GM12878 (cell line): ENCODE measurements around the gene DDC. TPM values are rescaled to one million over a fixed set of nuclear protein-coding genes. Genes with fewer than 3 reads are reported as not detected.
A peak's percentile ranks its signal among the peaks of the same experiment; 100 is the strongest.

Source experiments
- ATAC-seq: fragments of 200-7000 bp; cut with Tn5 transposase; 3 replicates; pipeline ENCODE4 v1.9.1; 2020; ENCODE audit warnings: mild to moderate bottlenecking, moderate library complexity
- BruUV-seq: library from RNA; stranded (reverse); fragments of 400-500 nt; replicated peaks from 2 replicates; lab custom pipeline; 2021; lab: Mats Ljungman, UMichigan
- CTCF ChIA-PET: fragments of 300-600 bp; sonication (Branson Sonifier 250); formaldehyde crosslinking; extraction: SDS; loops from one replicate; lab custom pipeline; 2021; ENCODE audit warnings: inconsistent platforms; lab: Yijun Ruan, JAX
- POLR2A ChIA-PET: fragments of 350-600 bp; formaldehyde crosslinking; extraction: SDS; loops from one replicate; lab custom pipeline; 2021; ENCODE audit warnings: inconsistent platforms; lab: Charles Lee
- RAD21 ChIA-PET: fragments of 300-600 bp; sonication (Branson Sonifier 250); formaldehyde crosslinking; loops from one replicate; lab custom pipeline; 2023; ENCODE audit warnings: antibody characterized with exemption; ENCODE audit not compliant: unreplicated experiment; lab: Charles Lee
- SMC1A ChIA-PET: fragments of 300-600 bp; sonication (Branson Sonifier 250); formaldehyde crosslinking; loops from one replicate; lab custom pipeline; 2023; ENCODE audit not compliant: unreplicated experiment, uncharacterized antibody; lab: Charles Lee
- DNase-seq: peaks from one replicate; pipeline ENCODE4 v3.0.0-alpha.2; 2011; ENCODE audit warnings: low read depth, low spot score
- FAIRE-seq: peaks from 3 replicates; lab custom pipeline; 2011; peaks lifted over from hg19 to GRCh38; lab: Jason Lieb, UNC
- H2AFZ ChIP-seq: 2 replicates; pipeline ENCODE4 v1.6.0; 2011; ENCODE audit warnings: low read depth, low read length, control low read depth; ENCODE audit not compliant: control insufficient read depth
- H3K27ac ChIP-seq: 2 replicates; pipeline ENCODE4 v1.5.1; 2011; ENCODE audit warnings: control low read depth; ENCODE audit not compliant: control insufficient read depth, insufficient read depth
- H3K27me3 ChIP-seq, 2 experiments: replicated peaks in 1 of 2; 2 replicates each; pipeline versions ENCODE4 v1.6.0 to v1.6.1; 2011; ENCODE audit warnings: low read length in 1 of 2; ENCODE audit not compliant: control insufficient read depth in 2 of 2, insufficient read depth in 2 of 2
- H3K36me3 ChIP-seq, 2 experiments: 2 replicates each; pipeline ENCODE4 v1.5.1; 2011; ENCODE audit warnings: low read length in 1 of 2; ENCODE audit not compliant: control insufficient read depth in 2 of 2, insufficient read depth in 2 of 2
- H3K4me1 ChIP-seq: 2 replicates; pipeline ENCODE4 v1.6.1; 2011; ENCODE audit warnings: mild to moderate bottlenecking, low read length, moderate library complexity, mixed read lengths; ENCODE audit not compliant: control insufficient read depth, insufficient read depth
- H3K4me2 ChIP-seq: 2 replicates; pipeline ENCODE4 v1.6.0; 2011; ENCODE audit warnings: control low read depth; ENCODE audit not compliant: control insufficient read depth, insufficient read depth
- H3K4me3 ChIP-seq: fragments of 200-600 bp; sonication (generic); 2 replicates; pipeline ENCODE4 v1.5.1; 2016
- H3K79me2 ChIP-seq: 2 replicates; pipeline ENCODE4 v1.6.0; 2011; ENCODE audit warnings: low read length; ENCODE audit not compliant: control insufficient read depth, insufficient read depth
- H3K9ac ChIP-seq: 2 replicates; pipeline ENCODE4 v1.8.0; 2011; ENCODE audit warnings: low read length, control low read depth, mixed read lengths; ENCODE audit not compliant: control insufficient read depth, insufficient read depth
- H3K9me3 ChIP-seq: replicated peaks from 3 replicates; pipeline ENCODE4 v1.5.1; 2011; ENCODE audit warnings: mild to moderate bottlenecking, low read length; ENCODE audit not compliant: control insufficient read depth, insufficient read depth
- H4K20me1 ChIP-seq: 2 replicates; pipeline ENCODE4 v1.6.0; 2011; ENCODE audit not compliant: control insufficient read depth, insufficient read depth
- ATF7 ChIP-seq: fragments of 450-650 bp; IDR thresholded peaks from 2 replicates; pipeline ENCODE4 v1.6.1; 2016; ENCODE audit warnings: low read depth, mild to moderate bottlenecking
- CREM ChIP-seq: IDR thresholded peaks from 2 replicates; pipeline ENCODE4 v1.6.1; 2014; ENCODE audit warnings: antibody characterized with exemption, low read depth
- E2F4 ChIP-seq: IDR thresholded peaks from 2 replicates; pipeline ENCODE4 v1.6.1; 2012; ENCODE audit warnings: low read depth, low read length, improper control_type of control experiment
- FOXK2 ChIP-seq: fragments of 450-650 bp; IDR thresholded peaks from 2 replicates; pipeline ENCODE4 v1.6.1; 2017; ENCODE audit warnings: mild to moderate bottlenecking, moderate library complexity
- HDAC6 ChIP-seq: fragments of 200-600 bp; sonication (generic); IDR thresholded peaks from one replicate; pipeline ENCODE4 v1.8.0; 2017; ENCODE audit warnings: antibody characterized with exemption; ENCODE audit not compliant: unreplicated experiment
- KAT2A ChIP-seq: conservative IDR thresholded peaks from 2 replicates; pipeline ENCODE4 v1.6.1; 2011; ENCODE audit warnings: low read depth, low read length; ENCODE audit not compliant: control insufficient read depth
- MYC ChIP-seq: IDR thresholded peaks from 2 replicates; pipeline ENCODE4 v1.6.1; 2011; ENCODE audit warnings: mild to moderate bottlenecking, low read length, moderate library complexity, inconsistent platforms; ENCODE audit not compliant: insufficient read depth, insufficient replicate concordance, insufficient read length, severe bottlenecking
- POLR2A ChIP-seq: IDR thresholded peaks from 2 replicates; pipeline ENCODE4 v1.6.1; 2011; ENCODE audit warnings: low read depth, mild to moderate bottlenecking, low read length
- POLR2AphosphoS5 ChIP-seq: IDR thresholded peaks from 2 replicates; pipeline ENCODE4 v1.6.1; 2011; ENCODE audit warnings: mild to moderate bottlenecking, low read length, inconsistent platforms
- RB1 ChIP-seq: fragments of 450-650 bp; formaldehyde crosslinking; IDR thresholded peaks from 2 replicates; pipeline ENCODE4 v1.6.1; 2017; ENCODE audit warnings: mild to moderate bottlenecking, borderline replicate concordance
- SIN3A ChIP-seq: IDR thresholded peaks from 2 replicates; pipeline ENCODE4 v1.6.1; 2012; ENCODE audit warnings: low read depth, low read length, improper control_type of control experiment
- STAT1 ChIP-seq: fragments of 450-650 bp; conservative IDR thresholded peaks from 2 replicates; pipeline ENCODE4 v1.6.1; 2014; ENCODE audit warnings: antibody characterized with exemption, mild to moderate bottlenecking
- TAF1 ChIP-seq: IDR thresholded peaks from 2 replicates; pipeline ENCODE4 v1.6.1; 2011; ENCODE audit warnings: mild to moderate bottlenecking, low read depth, low read length, borderline replicate concordance
- YBX1 ChIP-seq: fragments of 450-650 bp; IDR thresholded peaks from 2 replicates; pipeline ENCODE4 v1.6.1; 2016; ENCODE audit warnings: antibody characterized with exemption
- ZBTB4 ChIP-seq: fragments of 450-650 bp; formaldehyde crosslinking; IDR thresholded peaks from 2 replicates; pipeline ENCODE4 v1.4.0; 2022; ENCODE audit warnings: mild to moderate bottlenecking, moderate library complexity
- WGBS: methylation state at CpG from one replicate; pipeline ENCODE4 v1.1.6; 2016; ENCODE audit warnings: low lambda C conversion rate; ENCODE audit not compliant: insufficient replicate concordance, insufficient coverage; ENCODE audit errors: missing lambda C conversion rate; 5-methylcytosine and 5-hydroxymethylcytosine counted together
- in situ Hi-C: fragments of 300-500 bp; cut with MboI; formaldehyde crosslinking; loops from 9 replicates; pipeline ENCODE4 v1.14.3; 2018; ENCODE audit warnings: mixed read lengths
- intact Hi-C: fragments of 100-400 bp; cut with micrococcal nuclease; formaldehyde crosslinking; loops from one replicate; pipeline ENCODE4 v1.14.2; 2022; ENCODE audit not compliant: unreplicated experiment
- polyA plus RNA-seq, 11 experiments: library from polyadenylated mRNA; depleted of rRNA in 4 of 11; unstranded in 6 of 11; stranded (reverse) in 5 of 11; fragments of >200 nt; fragmentation: Nextera tagmentation in 4 of 11; fragmentation: Illumina TruSeq in 1 of 11; extraction: Ambion mirVana in 4 of 11; extraction: Trizol in 1 of 11; gene quantifications; 1 replicate in 1 of 11; 2 replicates in 10 of 11; pipeline versions ENCODE4 v1.2.1 to v1.2.3, GENCODE V29; 2011 to 2016; ENCODE audit warnings: inconsistent platforms in 2 of 11, missing spikeins in 2 of 11, low read depth in 1 of 11
- total RNA-seq, 4 experiments: library from RNA; depleted of rRNA in 3 of 4; stranded (reverse); fragments of >200 nt in 3 of 4; fragmentation: Illumina TruSeq in 1 of 4; extraction: Trizol in 1 of 4; gene quantifications; 2 replicates each; pipeline versions ENCODE4 v1.2.1 to v1.2.3, GENCODE V29; 2013 to 2021
- TF ChIP-seq, protein P1 (sequence below): fragments of 150-350 bp; IDR thresholded peaks from 2 replicates; pipeline ENCODE4 v1.6.1; 2014; ENCODE audit warnings: mild to moderate bottlenecking, low read depth, low read length
- TF ChIP-seq, protein P2 (sequence below): IDR thresholded peaks from 2 replicates; pipeline ENCODE4 v1.6.1; 2011; ENCODE audit warnings: borderline replicate concordance, low read depth, mild to moderate bottlenecking, moderate library complexity, mixed read lengths, low read length; ENCODE audit not compliant: insufficient read depth; ENCODE audit errors: extremely low read length

The DDC gene
- total and polyA plus RNA-seq, 10 of the 15 experiments (the other 5 are each of a cell fraction or from before 2014, with no cell fraction given) = not detected

DNA sequence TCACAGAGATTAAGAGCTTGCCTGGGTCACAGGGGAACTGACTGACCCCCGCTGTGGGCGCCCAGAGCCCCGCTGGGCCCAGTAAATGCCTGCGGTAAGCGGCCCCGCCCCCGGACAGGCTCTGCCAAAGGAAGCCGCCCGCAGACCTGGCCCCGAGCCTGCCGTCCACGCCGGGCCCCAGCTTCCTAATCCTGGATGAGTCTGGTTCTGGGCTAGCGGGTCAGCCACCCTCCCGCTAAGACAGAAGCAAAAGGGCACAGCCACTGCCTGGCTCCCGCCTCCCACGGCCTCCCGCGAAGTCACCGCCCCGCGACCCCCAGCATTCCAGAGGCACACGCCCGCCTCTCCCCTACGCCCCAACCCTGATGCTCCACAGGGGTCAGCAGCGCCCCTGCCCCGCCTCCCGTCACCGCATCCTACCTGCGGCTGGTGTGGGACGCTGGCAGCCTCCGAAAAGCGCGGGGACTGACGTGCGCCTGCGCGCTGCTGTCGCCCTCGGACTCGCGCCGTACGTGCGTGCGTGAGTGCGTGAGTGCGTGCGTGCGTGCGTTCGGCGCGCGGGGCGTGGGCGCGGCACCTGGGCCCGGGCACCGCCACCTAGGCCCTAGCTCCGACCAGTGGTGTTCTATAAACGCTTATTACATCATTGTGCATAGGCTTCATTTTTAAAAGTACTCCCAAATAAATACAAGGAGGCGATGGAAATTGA, 115.2 kb downstream of the DDC start, which contains the start of gene FIGNL1:
TSS of gene FIGNL1 (minus strand) at position 470 of the 709 bp plus-strand sequence. CDS start 3,063 bp downstream, outside the sequence.
- Histone ChIP-seq H4K20me1 (no peaks in the 10 kb centered on the region), H3K79me2 (peaks cover 16% of the 10 kb centered on the region), H3K27me3 (no peaks in the 10 kb centered on the region; a peak in 1 of 4 replicates), H2AFZ (peak within 1 kb of the TSS; percentile 83), H3K9me3 (no peaks in the 10 kb centered on the region), H3K27ac (peak within 1 kb of the TSS; percentile 28), H3K4me1 (peaks cover 16% of the 10 kb centered on the region), H3K36me3 (peaks cover 0 to 2% of the 10 kb centered on the region in 2 experiments; a peak in 2 of 4 replicates), H3K4me3 (peak within 1 kb of the TSS; percentile 77), H3K9ac (peak within 1 kb of the TSS; percentile 58), H3K4me2 (peak within 1 kb of the TSS; percentile 85)
- SMC1A ChIA-PET = interaction anchor here (1.2 to 2.4 kb wide), 3 partner anchors 26 to 332 kb away, joined by 3 to 6 read pairs (median 4); no protein-coding TSS in a partner anchor
- 2% methylated on average over 62 of the region's 63 CpGs for WGBS
- intact Hi-C loops = no loop called here
- BruUV-seq = no TSS peak
- POLR2A ChIA-PET = interaction anchor here (0.6 kb wide), 1 partner anchor 42 kb away, joined by 3 read pairs; no protein-coding TSS in a partner anchor
- FAIRE-seq (peak; percentile 59), ATAC-seq (peak; percentile 93), DNase-seq (peak; percentile 59)
- CTCF ChIA-PET = interaction anchor here (1.8 to 3.6 kb wide), 3 partner anchors 17 to 34 kb away, joined by 6 to 15 read pairs (median 8); no protein-coding TSS in a partner anchor
- RAD21 ChIA-PET = interaction anchor here (1.4 to 2.9 kb wide), 2 partner anchors 32 to 306 kb away, joined by 3 to 17 read pairs; no protein-coding TSS in a partner anchor
- in situ Hi-C loops = no loop called here
- no peak for TF ChIP-seq YBX1
- TF ChIP-seq, protein P1, sequence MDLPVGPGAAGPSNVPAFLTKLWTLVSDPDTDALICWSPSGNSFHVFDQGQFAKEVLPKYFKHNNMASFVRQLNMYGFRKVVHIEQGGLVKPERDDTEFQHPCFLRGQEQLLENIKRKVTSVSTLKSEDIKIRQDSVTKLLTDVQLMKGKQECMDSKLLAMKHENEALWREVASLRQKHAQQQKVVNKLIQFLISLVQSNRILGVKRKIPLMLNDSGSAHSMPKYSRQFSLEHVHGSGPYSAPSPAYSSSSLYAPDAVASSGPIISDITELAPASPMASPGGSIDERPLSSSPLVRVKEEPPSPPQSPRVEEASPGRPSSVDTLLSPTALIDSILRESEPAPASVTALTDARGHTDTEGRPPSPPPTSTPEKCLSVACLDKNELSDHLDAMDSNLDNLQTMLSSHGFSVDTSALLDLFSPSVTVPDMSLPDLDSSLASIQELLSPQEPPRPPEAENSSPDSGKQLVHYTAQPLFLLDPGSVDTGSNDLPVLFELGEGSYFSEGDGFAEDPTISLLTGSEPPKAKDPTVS = no peak
- 0 out of 2 replicates have a peak, but pooled peaks have one; percentile 35 for TF ChIP-seq POLR2AphosphoS5
- no peak for TF ChIP-seq FOXK2
- no peak for TF ChIP-seq ZBTB4 (CRISPR knock-in tag)
- peak; percentile 85 for TF ChIP-seq E2F4
- TF ChIP-seq, protein P2, sequence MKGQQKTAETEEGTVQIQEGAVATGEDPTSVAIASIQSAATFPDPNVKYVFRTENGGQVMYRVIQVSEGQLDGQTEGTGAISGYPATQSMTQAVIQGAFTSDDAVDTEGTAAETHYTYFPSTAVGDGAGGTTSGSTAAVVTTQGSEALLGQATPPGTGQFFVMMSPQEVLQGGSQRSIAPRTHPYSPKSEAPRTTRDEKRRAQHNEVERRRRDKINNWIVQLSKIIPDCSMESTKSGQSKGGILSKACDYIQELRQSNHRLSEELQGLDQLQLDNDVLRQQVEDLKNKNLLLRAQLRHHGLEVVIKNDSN = no peak
- peak; percentile 58 for TF ChIP-seq CREM
- TF ChIP-seq RB1 = peak; percentile 99
- TF ChIP-seq ATF7 = peak; percentile 40; the same call in 1 of the 2 replicates
- TF ChIP-seq TAF1 = peak; percentile 58; the same call in 1 of the 2 replicates
- TF ChIP-seq KAT2A = no peak
- TF ChIP-seq POLR2A = peak; percentile 90
- TF ChIP-seq SIN3A = peak; percentile 92
- 0 out of 2 replicates have a peak, but pooled peaks have one; percentile 60 for TF ChIP-seq STAT1
- no peak for TF ChIP-seq MYC
- TF ChIP-seq HDAC6 = no peak
